Esophagus muscularis mucosa (tissue), 4 donors: ENCODE measurements around the gene MED22. TPM values are rescaled to one million over a fixed set of nuclear protein-coding genes. Genes with fewer than 3 reads are reported as not detected.
A peak's percentile ranks its signal among the peaks of the same experiment; 100 is the strongest.

Experiments
- DNase-seq: peaks from one replicate; pipeline ENCODE4 v3.0.0-alpha.2; 2017; ENCODE audit errors: extremely low spot score
- H3K27ac ChIP-seq, 4 donors: fragments of 200-600 bp; sonication (generic); replicated peaks in 1 of 4; 1 replicate in 3 of 4; 2 replicates in 1 of 4; pipeline ENCODE4 v1.5.1; 2016 to 2019; ENCODE audit warnings: mild to moderate bottlenecking in 1 of 4
- H3K27me3 ChIP-seq, 4 donors: fragments of 200-600 bp; sonication (generic); one replicate each; pipeline versions ENCODE4 v1.5.1 to v1.6.0; 2016 to 2019
- H3K36me3 ChIP-seq, 4 donors: fragments of 200-600 bp; sonication (generic); one replicate each; pipeline ENCODE4 v1.5.1; 2016 to 2019
- H3K4me1 ChIP-seq, 4 donors: fragments of 200-600 bp; sonication (generic); one replicate each; pipeline ENCODE4 v1.5.1; 2016 to 2019
- H3K4me3 ChIP-seq, 4 donors: fragments of 200-600 bp; sonication (generic); 1 replicate in 2 of 4; 2 replicates in 2 of 4; pipeline ENCODE4 v1.5.1; 2016 to 2019; ENCODE audit warnings: mild to moderate bottlenecking in 4 of 4, moderate library complexity in 1 of 4
- H3K9me3 ChIP-seq, 4 donors: fragments of 200-600 bp; sonication (generic); 1 replicate in 3 of 4; 2 replicates in 1 of 4; pipeline ENCODE4 v1.5.1; 2016 to 2019
- EP300 ChIP-seq: sonication (generic); formaldehyde crosslinking; IDR thresholded peaks from one replicate; pipeline ENCODE4 v1.6.1; 2017; ENCODE audit warnings: antibody characterized with exemption
- POLR2A ChIP-seq: fragments of 450-650 bp; IDR thresholded peaks from one replicate; pipeline ENCODE4 v1.6.1; 2017; ENCODE audit warnings: antibody characterized with exemption, moderate library complexity, mild to moderate bottlenecking, low read depth
- POLR2AphosphoS5 ChIP-seq, 2 donors: sonication (generic); formaldehyde crosslinking; IDR thresholded peaks; one replicate each; pipeline ENCODE4 v1.6.1; 2017; ENCODE audit warnings: antibody characterized with exemption in 2 of 2
- WGBS: methylation state at CpG from one replicate; pipeline ENCODE4 v1.1.5; 2018; 5-methylcytosine and 5-hydroxymethylcytosine counted together
- intact Hi-C: fragments of 100-400 bp; cut with DNase I; formaldehyde crosslinking; loops from one replicate; pipeline ENCODE4 v1.15.1; 2023
- total RNA-seq, 4 donors: library from RNA; depleted of rRNA; stranded (reverse); fragments of >200 nt; gene quantifications; one replicate each; pipeline versions ENCODE4 v1.1.0 to v1.2.1, GENCODE V29; 2016
- TF ChIP-seq, protein P1 (sequence below), 3 experiments: fragments of 200-600 bp in 2 of 3; fragments of 450-650 bp in 1 of 3; sonication (generic) in 2 of 3; IDR thresholded peaks; one replicate each; pipeline ENCODE4 v1.5.1; 2017 to 2019; ENCODE audit warnings: antibody characterized with exemption in 3 of 3, mild to moderate bottlenecking in 2 of 3, moderate library complexity in 1 of 3

Gene MED22
- total RNA-seq: 10 to 100 TPM; 20.0 to 44.6 (median 35.5) TPM

DNA sequence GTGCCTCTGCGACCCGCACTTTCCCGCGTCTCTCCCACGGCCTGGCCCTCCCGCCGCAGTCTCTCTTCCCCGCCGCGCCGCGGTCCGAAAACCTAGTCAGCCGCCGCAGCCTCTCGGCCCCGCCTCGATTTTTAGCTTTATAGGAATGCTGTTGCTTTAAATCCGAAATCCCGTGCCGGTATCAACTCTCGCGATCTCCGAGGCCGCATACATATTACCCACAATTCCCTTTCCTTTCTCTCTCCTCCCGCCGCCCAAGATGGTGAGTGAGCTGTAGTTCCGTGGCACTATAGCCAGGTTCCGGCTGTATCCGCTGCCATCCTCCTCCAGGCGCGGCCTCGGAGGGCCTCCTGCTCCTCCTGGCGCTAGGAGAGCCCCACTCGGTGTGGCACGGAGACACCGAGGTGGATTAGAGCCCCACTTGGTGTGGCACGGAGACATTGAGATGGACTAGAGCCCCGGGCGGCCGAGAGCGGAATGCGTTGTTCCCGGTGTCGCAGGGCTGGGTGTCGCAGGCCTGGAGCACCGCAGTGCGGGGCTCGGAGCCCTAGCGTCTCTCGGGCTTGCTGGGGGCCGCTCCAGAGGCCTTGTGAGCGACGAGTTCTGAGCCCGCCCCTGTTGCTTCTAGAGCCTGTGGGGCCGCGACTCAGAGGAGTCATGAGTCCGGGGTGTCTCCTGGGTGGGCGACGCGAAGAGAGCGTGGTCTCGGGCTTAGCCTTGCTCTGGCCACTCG is at the start of gene MED22, which contains the start of gene RPL7A:
Gene MED22 (minus strand): TSS at position 147 of the 733 bp plus-strand sequence. CDS start 1,469 bp downstream, outside the sequence.
Gene RPL7A (plus strand): TSS at position 234 of the 733 bp plus-strand sequence. CDS start 26 bp downstream, at position 260.
- 0% methylated on average over 34 of the region's 64 CpGs for WGBS
- Histone ChIP-seq H3K36me3 (peaks cover 47 to 77% (median 73%) of the 10 kb centered on the region in 4 donors), H3K9me3 (no peaks in the 10 kb centered on the region), H3K4me3 (peak within 1 kb of the TSS; percentile 93 to 99 (median 96)), H3K4me1 (peaks cover 25 to 45% (median 41%) of the 10 kb centered on the region in 4 donors), H3K27me3 (no peaks in the 10 kb centered on the region), H3K27ac (peak within 1 kb of the TSS; percentile 90 to 96 (median 94))
- intact Hi-C loops: no loop called here
- TF ChIP-seq POLR2AphosphoS5 (IDR thresholded peaks at IDR 0.05): peak; percentile 95 to 98
- TF ChIP-seq, protein P1, sequence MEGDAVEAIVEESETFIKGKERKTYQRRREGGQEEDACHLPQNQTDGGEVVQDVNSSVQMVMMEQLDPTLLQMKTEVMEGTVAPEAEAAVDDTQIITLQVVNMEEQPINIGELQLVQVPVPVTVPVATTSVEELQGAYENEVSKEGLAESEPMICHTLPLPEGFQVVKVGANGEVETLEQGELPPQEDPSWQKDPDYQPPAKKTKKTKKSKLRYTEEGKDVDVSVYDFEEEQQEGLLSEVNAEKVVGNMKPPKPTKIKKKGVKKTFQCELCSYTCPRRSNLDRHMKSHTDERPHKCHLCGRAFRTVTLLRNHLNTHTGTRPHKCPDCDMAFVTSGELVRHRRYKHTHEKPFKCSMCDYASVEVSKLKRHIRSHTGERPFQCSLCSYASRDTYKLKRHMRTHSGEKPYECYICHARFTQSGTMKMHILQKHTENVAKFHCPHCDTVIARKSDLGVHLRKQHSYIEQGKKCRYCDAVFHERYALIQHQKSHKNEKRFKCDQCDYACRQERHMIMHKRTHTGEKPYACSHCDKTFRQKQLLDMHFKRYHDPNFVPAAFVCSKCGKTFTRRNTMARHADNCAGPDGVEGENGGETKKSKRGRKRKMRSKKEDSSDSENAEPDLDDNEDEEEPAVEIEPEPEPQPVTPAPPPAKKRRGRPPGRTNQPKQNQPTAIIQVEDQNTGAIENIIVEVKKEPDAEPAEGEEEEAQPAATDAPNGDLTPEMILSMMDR (IDR thresholded peaks at IDR 0.05): peak in 2 of 3 experiments; percentile 4 to 27
- peak; percentile 89 for TF ChIP-seq POLR2A
- TF ChIP-seq EP300: no peak
- DNase-seq: peak; percentile 98

DNA sequence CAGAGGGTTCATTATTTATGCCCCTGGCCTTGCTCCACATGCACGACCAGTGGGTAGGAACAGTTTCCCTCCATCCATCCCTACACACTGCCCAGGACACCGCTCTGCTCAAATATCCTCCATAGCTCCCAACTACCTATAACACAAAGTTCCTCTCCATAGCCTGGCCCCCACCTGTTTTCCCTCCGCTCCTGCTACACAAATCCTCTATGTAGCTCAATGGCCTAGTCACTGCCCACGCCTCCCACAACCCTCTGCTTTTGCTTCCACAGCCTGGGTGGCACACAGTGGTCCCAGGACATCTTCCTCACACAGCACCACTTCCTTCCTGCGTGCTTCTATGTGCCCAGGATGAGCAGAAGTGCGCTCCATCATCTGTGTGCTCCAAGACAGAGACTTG is 49.4 kb upstream of the MED22 start:
- peaks cover 0 to 45% (median 9%) of the 10 kb centered on the region in 4 donors for H3K27me3 ChIP-seq
- no peak overlapping the region for H3K4me3 ChIP-seq
- 84% methylated on average over 6 of the region's 6 CpGs for WGBS
- no peak overlapping the region for H3K27ac ChIP-seq
- H3K4me1 ChIP-seq: no peaks in the 10 kb centered on the region
- peaks cover 0 to 16% (median 8%) of the 10 kb centered on the region in 4 donors for H3K36me3 ChIP-seq
- no peak for DNase-seq
- intact Hi-C loops: no loop called here
- TF ChIP-seq EP300 (no peak), POLR2A (no peak), POLR2AphosphoS5 (IDR thresholded peaks at IDR 0.05) (no peak)
- TF ChIP-seq, protein P1 (IDR thresholded peaks at IDR 0.05): no peak
- H3K9me3 ChIP-seq: no peaks in the 10 kb centered on the region

DNA sequence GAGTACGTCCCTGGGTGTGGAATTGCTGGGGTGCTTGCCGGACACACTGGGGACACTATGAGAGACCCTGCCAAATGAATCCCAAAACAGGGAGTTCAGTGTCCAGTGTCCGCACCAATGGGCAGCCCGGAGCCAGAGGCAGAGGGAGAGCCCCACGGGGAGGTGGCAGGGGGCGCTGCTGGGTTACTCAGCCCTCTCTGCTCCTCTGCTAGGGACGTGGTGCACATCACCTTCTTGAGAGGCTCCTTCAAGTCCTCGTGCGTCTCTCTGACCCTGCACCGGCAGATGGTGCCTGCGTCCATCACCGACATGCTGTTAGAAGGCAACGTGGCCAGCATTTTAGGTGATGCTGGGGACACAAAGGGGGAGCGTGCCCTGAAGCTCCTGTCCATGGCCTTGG is 49.0 kb upstream of the MED22 start:
- H3K4me3 ChIP-seq: no peak overlapping the region
- peaks cover 0 to 49% (median 9%) of the 10 kb centered on the region in 4 donors for H3K27me3 ChIP-seq
- no peak for DNase-seq
- H3K36me3 ChIP-seq: peaks cover 0 to 12% (median 6%) of the 10 kb centered on the region in 4 donors
- H3K4me1 ChIP-seq: no peaks in the 10 kb centered on the region
- no peak overlapping the region for H3K27ac ChIP-seq
- H3K9me3 ChIP-seq: no peaks in the 10 kb centered on the region
- intact Hi-C loops: no loop called here
- TF ChIP-seq, protein P1 (IDR thresholded peaks at IDR 0.05): no peak
- no peak for TF ChIP-seq POLR2AphosphoS5 (IDR thresholded peaks at IDR 0.05)
- WGBS: 59% methylated on average over 5 of the region's 14 CpGs

DNA sequence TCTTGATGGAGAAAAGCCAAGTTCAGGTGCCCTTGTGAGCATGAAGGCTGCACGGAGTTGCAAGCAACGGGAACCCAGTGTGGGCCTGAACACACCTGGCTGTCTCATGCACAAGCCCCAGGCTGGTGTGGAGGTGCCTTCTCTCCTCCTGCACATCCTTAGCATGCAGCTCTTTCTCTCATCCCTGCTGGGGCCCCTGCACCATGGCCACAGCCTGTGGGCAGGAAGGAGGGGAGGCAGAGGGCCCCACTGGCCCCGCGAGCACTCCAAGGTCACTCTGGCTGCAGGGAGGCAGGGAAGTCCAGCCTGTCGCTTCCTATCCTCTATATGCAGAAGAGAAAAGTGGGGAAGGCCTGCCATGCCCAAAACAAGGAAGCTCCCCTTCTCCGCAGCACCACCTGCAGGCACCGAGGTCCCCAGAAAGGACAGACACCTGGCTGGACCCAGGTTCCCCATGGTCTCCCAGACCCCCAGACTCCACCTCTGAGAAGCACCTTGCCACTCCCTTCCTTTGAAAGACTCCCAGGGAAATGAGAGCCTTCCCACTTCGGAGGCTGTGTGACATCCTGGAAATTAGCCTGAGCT is 46.8 kb upstream of the MED22 start:
- Histone ChIP-seq H3K27me3 (peaks cover 0 to 63% (median 9%) of the 10 kb centered on the region in 4 donors), H3K4me1 (no peaks in the 10 kb centered on the region), H3K36me3 (no peaks in the 10 kb centered on the region), H3K27ac (no peak overlapping the region), H3K9me3 (no peaks in the 10 kb centered on the region), H3K4me3 (no peak overlapping the region)
- 36% methylated on average over 5 of the region's 8 CpGs for WGBS
- intact Hi-C loops: no loop called here
- no peak for DNase-seq
- TF ChIP-seq, protein P1 (IDR thresholded peaks at IDR 0.05): no peak
- TF ChIP-seq POLR2AphosphoS5 (IDR thresholded peaks at IDR 0.05) (no peak), EP300 (no peak), POLR2A (no peak)
